SK-MEL-5 (cell line): ENCODE data around the gene TRMT10B. TPM values are rescaled to one million over a fixed set of nuclear protein-coding genes. Genes with fewer than 3 reads are reported as not detected.
"Not testable (repeated sequence)": the region's sequence is repeated elsewhere in the genome, so short reads cannot be mapped to it uniquely, and the experiment has no call there.

Experiments
- DNase-seq: peaks from one replicate; pipeline ENCODE4 v3.0.0-alpha.2; 2016; ENCODE audit warnings: low read depth, low spot score
- in situ Hi-C: cut with HindIII; loops from 2 replicates; pipeline ENCODE4 v1.10.0; 2016; ENCODE audit warnings: low sequenced_read_pairs, high pct_unique_total_duplicates, low pct_unique_long_range_greater_than_20kb
- total RNA-seq: library from RNA; depleted of rRNA; stranded (reverse); fragments of >200 nt; shearing (Covaris generic); gene quantifications from 2 replicates; pipeline ENCODE4 v1.2.3, GENCODE V29; 2014

The TRMT10B gene
- total RNA-seq, 1 experiment from 2014 or later = 3.0 TPM

DNA sequence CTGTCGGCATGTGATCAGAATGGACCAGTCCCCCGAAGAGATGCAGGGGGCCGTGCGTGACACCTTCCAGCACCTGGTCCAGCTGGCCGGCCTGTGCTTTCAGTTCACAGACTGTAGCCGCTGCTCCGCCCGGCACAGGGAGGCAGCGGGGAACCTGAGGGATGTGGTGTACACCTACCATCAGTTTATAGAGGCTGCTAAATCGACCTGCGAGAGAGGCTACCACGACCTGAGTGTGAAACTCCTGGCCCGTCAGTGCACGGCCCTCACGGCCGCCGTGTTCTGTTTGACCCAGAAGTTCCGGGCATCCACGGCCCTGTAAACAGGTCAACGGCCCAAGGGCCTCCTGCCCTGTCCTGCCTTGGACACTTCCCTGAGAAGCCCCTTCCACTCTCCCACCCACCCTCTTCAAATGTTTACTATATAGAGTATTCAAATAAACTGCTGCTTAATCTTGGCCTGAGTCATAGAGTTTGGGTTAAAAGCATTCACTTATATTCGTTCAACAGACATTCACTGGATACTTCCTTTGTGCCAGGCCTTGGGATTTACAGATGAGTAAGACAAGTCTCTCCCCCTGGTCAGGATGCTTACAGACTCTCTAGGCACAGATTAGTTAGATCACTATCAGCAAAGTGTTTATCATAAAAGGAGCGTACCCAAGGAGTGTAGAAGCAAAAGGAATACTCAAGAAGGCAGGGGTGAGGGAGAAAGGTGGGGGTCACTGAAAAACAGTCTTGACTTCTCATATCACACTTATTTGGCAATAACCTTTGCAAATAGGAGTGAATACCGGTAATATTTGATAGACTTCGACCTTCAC lies 6.9 kb upstream of the TRMT10B start:
- no peak for DNase-seq
- in situ Hi-C loops = no loop called here

DNA sequence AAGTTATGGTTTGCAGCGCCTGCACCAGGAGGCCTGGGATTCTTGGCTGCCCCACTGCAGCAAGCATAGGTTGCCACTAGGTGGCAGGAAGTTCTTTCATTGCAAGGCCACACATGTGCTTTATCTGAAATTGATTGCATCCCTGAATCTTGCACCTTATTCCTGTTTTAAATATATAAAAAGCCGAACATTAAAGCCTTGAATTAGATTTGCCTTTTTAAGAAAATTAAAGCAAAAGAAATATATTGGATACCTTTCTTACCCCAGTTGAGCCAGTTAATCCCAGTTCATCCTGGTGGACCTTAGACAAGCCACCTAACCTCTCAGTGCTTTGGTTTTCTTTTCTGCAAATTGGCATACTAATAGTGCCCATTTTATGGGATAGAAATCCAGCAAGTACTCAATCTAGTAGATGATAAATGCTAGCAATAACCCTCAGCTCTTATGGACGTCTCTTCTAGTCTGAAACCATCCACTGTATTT lies 6.3 kb upstream of the TRMT10B start:
- peak; percentile 68 for DNase-seq
- in situ Hi-C loops = no loop called here

DNA sequence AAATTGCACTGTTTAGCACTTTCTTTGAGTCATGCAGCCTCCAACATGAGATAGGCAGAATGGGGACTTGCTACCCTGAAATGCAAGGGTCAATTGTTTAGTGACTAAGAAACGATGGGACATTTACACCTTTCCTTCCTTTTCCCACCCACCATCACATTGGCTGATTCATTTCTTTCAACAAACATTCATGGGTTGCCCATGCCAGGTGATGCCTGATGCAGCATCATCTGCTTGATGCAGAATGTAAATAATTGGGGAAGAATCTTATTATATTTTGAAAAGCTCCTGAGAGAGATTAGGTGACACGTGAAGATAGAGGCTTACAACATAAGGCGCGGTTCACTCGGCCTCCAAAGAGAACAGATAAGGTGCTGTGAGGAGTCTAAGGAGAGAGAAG lies 4.5 kb upstream of the TRMT10B start:
- no peak for DNase-seq
- in situ Hi-C loops = no loop called here

DNA sequence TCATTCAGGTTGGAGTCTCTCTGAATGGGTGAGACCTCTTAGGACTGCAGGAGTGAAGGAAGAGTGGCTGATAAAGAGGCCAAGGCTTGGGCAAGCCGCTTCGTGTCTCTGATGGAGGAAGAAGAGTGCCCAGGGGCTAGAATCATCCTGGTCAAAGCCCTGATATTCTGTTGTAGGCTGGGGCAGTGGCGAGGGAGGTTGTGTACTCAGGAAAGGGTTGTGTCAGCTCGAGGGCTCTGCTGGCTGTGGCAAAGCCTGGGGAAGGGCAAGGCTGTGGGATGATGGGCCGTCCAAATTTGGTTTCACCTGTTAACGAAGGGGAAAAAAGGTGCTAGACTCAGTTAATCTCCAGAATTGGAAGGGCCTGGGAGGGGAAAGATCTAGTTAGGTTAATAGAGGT lies 2.4 kb upstream of the TRMT10B start:
- in situ Hi-C loops = no loop called here
- no peak for DNase-seq

DNA sequence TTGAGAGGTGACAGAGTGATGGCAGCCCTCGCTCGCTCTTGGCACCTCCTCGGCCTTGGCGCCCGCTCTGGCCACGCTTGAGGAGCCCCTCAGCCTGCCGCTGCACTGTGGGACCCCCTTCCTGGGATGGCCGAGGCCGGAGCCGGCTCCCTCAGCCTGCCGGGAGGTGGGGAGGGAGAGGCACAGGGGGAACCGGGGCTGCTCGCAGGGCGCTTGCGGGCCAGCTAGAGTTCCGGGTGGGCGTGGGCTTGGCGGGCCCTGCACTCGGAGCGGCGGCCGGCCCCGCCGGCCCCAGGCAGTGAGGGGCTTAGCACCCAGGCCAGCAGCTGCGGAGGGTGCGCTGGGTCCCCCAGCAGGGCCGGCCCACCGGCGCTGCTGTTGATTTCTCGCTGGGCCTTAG lies 1.9 kb upstream of the TRMT10B start:
- in situ Hi-C loops, DNase-seq: not testable (repeated sequence)

DNA sequence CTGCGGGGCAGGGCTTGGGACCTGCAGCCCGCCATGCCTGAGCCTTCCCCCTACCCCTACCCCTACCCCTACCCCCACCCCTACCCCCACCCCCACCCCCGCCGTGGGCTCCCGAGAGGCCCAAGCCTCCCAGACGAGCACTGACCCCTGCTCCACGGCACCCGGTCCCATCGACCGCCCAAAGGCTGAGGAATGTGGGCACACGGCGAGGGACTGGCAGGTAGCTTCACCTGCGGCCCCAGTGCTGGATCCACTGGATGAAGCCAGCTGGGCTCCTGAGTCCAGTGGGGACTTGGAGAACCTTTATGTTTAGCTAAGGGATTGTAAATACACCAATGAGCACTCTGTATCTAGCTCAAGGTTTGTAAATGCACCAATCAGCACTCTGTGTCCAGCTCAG lies 1.5 kb upstream of the TRMT10B start:
- in situ Hi-C loops, DNase-seq: not testable (repeated sequence)

DNA sequence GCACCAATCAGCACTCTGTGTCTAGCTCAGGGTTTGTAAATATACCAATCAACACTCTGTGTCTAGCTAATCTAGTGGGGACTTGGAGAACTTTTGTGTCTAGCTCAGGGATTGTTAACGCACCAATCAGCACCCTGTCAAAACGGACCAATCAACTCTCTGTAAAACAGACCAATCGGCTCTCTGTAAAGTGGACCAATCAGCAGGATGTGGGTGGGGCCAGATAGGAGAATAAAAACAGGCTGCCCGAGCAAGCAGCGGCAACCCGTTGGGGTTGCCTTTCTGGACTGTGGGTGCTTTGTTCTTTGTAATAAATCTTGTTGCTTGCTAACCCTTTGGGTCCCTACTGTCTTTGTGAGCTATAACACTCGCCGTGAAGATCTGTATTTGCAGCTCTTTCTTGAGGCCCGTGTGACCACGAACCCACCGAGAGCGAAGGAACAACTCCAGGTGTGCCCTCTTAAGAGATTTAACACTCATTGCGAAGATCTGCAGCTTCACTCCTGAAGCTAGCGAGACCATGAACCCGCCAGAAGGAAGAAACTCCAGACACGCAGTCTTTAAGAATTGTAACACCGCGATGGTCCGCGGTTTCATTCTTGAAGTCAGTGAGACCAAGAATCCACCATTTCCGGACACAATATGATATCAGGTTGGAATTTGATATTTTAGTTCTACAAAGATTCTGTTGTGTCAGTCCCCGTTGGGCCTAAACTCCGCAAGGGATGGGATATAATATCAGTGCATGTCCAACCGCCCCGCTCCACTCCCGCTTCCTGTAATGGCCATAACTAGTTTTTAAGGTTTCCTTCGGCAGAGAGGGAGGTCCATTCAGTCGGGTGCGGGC lies 740 bp upstream of the TRMT10B start:
- no peak for DNase-seq
- in situ Hi-C loops = no loop called here

DNA sequence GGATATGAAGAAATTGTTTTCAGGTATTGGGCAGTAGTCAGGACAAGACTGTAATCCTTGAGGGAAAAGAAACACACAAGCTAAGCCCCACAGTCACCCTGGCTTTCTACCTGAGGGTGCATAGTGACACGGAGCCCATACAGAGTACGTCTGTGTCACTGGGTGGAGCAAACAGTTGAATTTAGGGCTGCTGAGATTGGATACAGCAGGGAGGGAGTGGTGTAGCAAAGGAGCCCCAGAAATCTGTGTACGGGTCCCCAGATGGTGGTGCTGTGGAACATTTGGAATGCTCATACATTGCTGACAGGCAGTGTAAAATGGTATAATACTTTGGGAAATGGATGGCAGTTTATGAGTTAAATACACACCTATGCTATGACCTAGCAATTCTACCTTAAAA lies 5.1 kb downstream of the TRMT10B start:
- in situ Hi-C loops = no loop called here
- no peak for DNase-seq

DNA sequence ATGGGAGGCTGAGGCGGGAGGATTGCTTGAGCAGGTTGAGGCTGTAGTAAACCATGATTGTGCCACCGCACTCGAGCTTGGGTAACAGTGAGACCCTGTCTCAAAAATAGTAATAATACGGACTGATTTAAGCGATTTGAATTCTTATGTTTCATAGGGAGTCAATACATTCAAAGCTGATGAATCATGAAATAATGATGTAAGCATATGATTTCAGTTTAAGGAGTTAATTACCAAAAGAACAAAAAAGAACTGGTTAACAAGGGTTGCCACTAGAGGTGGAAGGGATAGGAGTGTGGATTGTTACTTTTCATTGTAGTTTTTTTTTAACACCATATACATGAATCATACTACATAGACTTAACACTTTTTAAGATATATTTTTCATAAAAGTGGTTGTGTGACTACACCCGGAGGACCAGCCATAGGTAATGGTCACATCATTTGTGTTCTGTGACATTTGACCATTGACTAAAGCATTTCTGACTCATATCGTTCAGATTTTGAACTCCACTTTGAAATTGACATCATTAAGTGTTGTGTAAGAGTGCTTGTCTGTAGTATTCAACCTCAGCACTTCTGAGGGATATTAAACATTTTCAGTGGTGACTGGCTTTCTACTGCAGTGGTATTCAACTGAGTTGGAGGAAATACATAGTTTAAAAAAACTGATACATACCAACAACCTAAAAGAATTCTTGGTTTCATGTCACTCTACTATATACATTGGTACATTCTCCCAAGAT lies 7.0 kb downstream of the TRMT10B start:
- DNase-seq = no peak
- in situ Hi-C loops = no loop called here

DNA sequence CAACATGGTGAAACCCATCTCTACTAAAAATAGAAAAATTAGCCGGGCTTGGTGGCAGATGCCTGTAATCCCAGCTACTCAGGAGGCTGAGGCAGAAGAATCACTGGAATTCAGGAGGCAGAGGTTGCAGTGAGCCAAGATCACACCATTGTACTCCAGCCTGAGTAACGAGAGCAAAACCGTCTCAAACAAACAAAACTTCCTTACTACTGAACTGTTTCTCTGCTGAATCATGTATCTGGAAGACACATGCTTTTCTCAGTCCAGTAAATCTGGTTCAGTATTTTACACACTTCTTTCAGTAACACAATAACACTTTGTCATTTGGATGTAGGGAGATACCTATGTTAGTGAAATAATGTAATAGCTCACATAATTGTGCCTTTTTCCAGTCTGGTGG lies 7.9 kb downstream of the TRMT10B start:
- DNase-seq = no peak
- in situ Hi-C loops = no loop called here

DNA sequence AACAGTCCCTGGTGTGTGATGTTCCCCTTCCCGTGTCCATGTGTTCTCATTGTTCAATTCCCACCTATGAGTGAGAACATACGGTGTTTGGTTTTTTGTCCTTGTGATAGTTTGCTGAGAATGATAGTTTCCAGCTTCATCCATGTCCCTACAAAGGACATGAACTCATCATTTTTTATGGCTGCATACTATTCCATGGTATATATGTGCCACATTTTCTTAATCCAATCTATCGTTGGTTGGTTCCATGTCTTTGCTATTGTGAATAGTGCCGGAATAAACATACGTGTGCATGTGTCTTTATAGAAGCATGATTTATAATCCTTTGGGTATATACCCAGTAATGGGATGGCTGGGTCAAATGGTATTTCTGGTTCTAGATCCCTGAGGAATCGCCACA lies 11.7 kb downstream of the TRMT10B start:
- DNase-seq, in situ Hi-C loops: not testable (repeated sequence)

DNA sequence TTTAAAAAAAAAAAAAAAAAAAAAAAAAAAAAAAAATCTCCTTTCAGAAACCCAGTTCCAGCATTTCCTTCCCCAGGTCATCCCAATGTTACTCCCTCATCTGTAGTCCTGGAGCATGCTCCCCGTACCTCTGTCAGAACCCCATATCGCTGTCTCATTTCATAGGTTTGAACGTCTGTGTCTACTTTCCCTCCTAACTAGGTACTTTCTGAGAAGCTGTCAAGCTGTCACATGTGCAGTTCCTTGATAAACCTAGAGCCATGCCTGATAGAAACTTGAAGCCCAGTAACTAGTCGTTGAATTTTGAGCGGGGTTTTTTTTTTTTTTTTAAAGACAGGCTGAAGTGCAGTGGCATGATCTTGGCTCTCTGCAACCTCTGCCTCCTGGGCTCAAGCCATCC lies 15.7 kb downstream of the TRMT10B start:
- in situ Hi-C loops = no loop called here
- no peak for DNase-seq

DNA sequence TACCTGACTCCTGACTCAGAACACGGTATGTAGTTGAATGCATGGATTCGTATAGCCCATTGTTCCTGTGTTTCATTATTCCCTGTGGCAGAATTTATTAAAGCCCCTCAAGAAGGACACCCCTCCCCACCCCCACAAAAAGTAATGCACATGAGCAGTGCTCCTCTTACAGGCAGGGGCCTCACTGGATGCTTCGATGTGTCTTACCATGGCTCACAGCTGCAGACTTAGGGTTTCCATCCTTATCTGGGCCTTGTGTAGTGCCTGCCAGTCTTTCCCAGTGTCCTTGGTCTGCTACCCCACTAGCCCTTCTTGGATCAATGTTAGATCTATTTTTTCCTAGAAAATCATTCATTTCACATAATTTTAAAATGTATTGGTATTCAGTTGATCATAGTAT lies 16.4 kb downstream of the TRMT10B start:
- no peak for DNase-seq
- in situ Hi-C loops = no loop called here

DNA sequence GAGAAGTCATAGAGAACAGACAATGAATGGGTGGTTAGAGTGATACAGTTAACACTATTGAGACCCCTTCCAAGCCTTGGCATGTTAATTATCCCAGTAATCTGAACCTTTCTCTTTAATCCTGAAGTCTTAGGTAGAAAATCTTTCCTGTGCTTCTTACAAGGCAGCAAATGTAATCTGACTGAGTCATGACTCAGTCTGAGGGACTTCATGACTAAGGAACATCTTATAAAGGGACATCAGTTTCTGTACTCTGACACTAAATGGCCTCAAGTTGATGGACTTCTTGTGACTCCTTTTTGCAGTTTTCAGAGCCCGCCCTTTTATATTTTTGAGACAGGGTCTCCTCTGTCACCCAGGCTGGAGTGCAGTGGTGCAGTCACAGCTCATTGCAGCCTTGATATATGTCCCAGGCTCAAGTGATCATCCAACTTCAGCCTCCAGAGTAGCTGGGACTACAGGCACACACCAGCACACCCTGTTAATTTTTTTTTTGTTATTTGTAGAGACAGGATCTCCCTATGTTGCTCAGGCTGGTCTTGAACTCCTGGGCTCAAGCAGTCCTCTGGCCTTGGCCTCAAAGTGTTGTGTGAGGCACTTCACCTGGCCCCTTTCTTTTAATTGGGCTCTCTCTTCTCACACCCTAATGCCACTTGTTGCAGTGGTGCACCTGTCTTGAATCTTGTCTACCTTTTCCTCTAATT lies 21.8 kb downstream of the TRMT10B start:
- no peak for DNase-seq
- in situ Hi-C loops = no loop called here

DNA sequence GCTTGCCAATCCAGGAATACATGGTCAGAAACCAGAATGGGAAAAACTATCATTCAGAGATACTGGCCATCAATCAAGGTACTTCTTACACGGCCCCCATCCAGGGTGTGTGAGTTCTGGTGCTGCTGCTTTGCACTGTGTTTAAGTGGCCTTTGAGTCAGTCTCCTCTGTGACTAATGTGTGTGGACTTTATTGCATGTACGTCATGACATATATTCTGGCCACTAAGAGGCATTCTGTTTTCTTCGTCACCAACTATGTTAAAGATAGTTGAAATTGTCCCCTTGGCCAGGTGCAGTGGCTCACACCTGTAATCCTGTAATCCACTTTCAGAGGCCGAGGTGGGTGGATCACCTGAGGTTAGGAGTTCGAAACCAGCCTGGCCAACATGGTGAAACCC lies 22.7 kb downstream of the TRMT10B start:
- DNase-seq = no peak
- in situ Hi-C loops = no loop called here

DNA sequence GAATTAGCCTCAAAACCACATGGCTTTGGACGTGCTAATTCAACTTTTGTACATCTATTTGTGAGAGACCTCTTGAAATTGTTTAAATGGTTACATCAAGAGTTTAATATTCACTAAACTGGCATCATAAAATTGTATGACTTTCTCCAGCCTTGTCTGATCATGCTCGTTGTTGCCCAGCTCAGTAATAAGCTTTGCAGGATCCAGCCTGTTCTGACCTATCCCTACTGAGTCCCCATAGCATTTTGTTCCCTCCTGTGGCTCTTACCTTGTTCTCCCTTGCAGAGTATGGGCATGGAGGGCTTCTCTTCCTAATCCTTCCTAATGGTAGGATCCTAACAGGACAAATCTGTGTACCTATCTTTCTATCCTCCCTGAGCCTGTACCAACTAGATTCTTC lies 24.9 kb downstream of the TRMT10B start:
- in situ Hi-C loops = no loop called here
- no peak for DNase-seq

DNA sequence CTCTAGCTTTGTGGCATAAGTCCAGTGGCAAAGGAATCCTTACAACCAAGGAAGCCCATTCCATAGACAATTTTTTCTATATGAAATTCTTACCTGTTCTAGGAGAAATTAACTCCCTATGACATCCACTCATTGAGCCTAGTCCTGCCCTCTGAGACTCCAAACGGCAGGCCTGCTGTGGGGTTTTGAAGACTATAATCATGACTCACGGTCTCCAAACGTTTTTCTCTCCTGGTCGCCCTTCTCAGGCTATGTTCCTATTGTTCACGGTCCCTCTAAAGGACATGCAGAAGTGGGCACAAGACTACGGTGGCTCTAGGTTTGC lies 30.6 kb downstream of the TRMT10B start:
- DNase-seq = no peak
- in situ Hi-C loops = no loop called here
